Measurements from ENCODE around the gene RPTOR. TPM values are rescaled to one million over a fixed set of nuclear protein-coding genes. Genes with fewer than 3 reads are reported as not detected.

Gene RPTOR
- polyA plus RNA-seq, 1 donor, result 23.9 TPM

- no peak for DNase-seq (ENCODE audit: low read depth)
Observed at GRCh38 chr17:80780381-80781198, 236.0 kb downstream of the RPTOR start.

- no peak for DNase-seq (ENCODE audit: low read depth)
Observed at GRCh38 chr17:80781211-80781610, 236.6 kb downstream of the RPTOR start.

GRCh38 chr17:80781807-80782277, 237.2 kb downstream of the RPTOR start:
- no peak for DNase-seq (ENCODE audit: low read depth)

GRCh38 chr17:80782536-80783427, 238.1 kb downstream of the RPTOR start:
- no peak for DNase-seq (ENCODE audit: low read depth)

GRCh38 chr17:80783486-80783885, 238.8 kb downstream of the RPTOR start:
- DNase-seq (ENCODE audit: low read depth), result no peak

- no peak for DNase-seq (ENCODE audit: low read depth)
Observed at GRCh38 chr17:80783971-80784370, 239.3 kb downstream of the RPTOR start.

- no peak for DNase-seq (ENCODE audit: low read depth)
Observed at GRCh38 chr17:80785477-80786178, 241.0 kb downstream of the RPTOR start.

- no peak for DNase-seq (ENCODE audit: low read depth)
Observed at GRCh38 chr17:80786470-80786869, 241.8 kb downstream of the RPTOR start.

- no peak for DNase-seq (ENCODE audit: low read depth)
Observed at GRCh38 chr17:80786887-80787286, 242.2 kb downstream of the RPTOR start.

GRCh38 chr17:80787881-80788280, 243.2 kb downstream of the RPTOR start:
- DNase-seq (ENCODE audit: low read depth), result no peak

GRCh38 chr17:80789356-80789902, 244.8 kb downstream of the RPTOR start:
- DNase-seq (ENCODE audit: low read depth), result no peak

- no peak for DNase-seq (ENCODE audit: low read depth)
Observed at GRCh38 chr17:80790021-80790765, 245.6 kb downstream of the RPTOR start.

GRCh38 chr17:80790981-80791742, 246.5 kb downstream of the RPTOR start:
- no peak for DNase-seq (ENCODE audit: low read depth)

GRCh38 chr17:80791758-80792284, 247.2 kb downstream of the RPTOR start:
- DNase-seq (ENCODE audit: low read depth), result no peak

GRCh38 chr17:80792373-80792781, 247.7 kb downstream of the RPTOR start:
- DNase-seq (ENCODE audit: low read depth), result no peak

- DNase-seq (ENCODE audit: low read depth), result no peak
Observed at GRCh38 chr17:80793421-80793820, 248.8 kb downstream of the RPTOR start.

- no peak for DNase-seq (ENCODE audit: low read depth)
Observed at GRCh38 chr17:80793851-80794267, 249.2 kb downstream of the RPTOR start.

- DNase-seq (ENCODE audit: low read depth), result no peak
Observed at GRCh38 chr17:80794281-80795089, 249.8 kb downstream of the RPTOR start.

- DNase-seq (ENCODE audit: low read depth), result no peak
Observed at GRCh38 chr17:80795090-80795580, 250.5 kb downstream of the RPTOR start.
